GM18498 (cell line): ENCODE data around the gene MED14.
"Not testable (repeated sequence)": the region's sequence is repeated elsewhere in the genome, so short reads cannot be mapped to it uniquely, and the experiment has no call there.

Source experiments
- ATAC-seq: cut with Tn5 transposase; IDR thresholded peaks from one replicate; pipeline ENCODE4 v1.9.1; 2021; ENCODE audit warnings: mild to moderate bottlenecking, moderate library complexity; ENCODE audit not compliant: unreplicated experiment

MED14 gene

DNA sequence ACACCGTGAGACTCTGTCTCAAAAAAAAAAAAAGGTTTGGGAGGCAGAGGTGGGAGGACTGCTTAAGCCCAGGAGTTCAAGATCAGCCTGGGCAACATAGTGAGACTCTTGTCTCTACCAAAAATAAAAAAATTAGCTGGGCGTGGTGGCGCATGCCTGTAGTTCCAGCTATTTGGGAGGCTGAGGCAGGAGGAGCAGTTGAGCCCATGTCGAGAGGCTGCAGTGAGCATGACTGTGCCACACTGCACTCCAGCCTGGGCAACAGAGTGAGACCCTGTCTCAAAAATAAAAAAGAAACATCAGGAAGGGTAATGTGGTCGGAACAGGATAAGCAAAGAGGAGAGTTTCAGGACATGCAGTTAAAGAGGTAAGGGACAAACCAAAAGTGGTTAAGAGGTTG lies 2.8 kb downstream of the MED14 start:
- ATAC-seq = not testable (repeated sequence)

DNA sequence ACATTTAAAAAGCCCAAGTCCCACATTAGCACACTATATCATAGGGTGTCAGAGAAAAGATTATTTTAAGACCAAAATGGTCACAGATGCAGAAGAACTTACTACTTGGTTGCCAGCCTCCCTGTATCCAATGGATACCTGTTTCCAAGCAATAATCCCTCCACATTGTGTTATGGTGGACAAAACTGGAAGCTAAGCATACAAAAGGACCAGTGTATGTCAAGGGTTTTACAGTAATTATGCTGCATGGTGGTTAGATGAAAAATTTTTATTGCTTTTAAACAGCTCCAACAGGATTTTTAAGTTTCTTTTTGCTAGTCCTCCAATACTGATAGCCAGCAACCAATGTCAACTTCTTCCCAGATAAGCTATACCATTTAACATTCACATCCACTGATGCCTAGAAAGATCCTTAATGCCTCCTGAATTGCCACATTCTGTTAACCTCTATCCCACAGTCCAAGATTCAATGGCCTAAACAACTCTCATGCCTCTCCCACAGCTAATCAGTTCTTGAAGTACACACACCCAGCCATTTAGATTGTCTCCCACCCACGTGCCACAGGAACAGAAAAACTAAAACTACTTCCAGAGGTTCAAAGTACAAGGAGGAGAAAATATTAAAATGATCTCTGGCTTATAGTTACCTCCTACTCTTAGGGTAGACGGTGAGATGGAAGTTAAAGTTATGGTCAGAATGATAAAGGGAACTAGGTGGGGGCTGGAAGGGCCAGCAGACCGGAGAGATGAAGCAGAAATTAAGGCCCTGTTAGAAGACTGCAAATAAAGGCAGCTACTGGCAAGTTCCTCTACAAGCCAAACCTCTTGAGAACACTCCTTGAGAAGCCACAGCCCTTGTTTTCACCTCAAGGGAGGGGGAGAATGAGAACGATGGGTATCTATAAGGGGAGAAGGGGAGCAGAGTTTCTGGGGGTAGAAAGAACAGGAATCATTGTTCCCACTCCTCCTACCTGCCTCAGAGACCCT lies 5.5 kb downstream of the MED14 start:
- no peak for ATAC-seq

DNA sequence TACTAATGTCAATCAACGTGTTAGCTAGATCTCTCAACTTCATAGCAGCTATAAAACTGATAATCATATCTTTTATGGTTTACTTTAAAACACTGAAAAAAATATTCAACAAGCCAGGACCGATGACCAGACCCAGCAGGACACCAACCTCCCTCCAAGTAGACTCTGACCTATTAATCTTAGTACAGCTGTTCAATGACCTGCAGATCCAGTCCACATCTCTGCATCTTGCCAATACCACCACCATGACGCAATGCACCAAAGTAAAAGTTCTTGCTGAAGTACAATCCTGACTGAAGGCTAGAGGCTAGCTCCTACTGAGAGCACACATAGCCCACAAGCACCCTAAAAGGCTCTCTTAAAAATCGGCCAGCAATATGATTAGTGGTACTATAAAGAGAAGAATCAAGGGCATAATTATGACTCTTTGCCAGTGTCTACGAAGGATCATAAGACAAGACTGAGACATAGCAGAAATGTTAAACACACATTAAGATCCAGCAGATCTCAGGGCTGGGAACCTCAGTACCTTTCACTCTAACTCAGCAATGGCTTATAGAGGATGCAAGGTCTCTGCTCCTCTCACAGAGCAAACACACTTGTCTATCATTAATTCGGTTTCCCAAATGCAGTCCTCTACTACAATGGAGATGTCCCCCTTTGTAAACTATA lies 7.6 kb downstream of the MED14 start:
- no peak for ATAC-seq

DNA sequence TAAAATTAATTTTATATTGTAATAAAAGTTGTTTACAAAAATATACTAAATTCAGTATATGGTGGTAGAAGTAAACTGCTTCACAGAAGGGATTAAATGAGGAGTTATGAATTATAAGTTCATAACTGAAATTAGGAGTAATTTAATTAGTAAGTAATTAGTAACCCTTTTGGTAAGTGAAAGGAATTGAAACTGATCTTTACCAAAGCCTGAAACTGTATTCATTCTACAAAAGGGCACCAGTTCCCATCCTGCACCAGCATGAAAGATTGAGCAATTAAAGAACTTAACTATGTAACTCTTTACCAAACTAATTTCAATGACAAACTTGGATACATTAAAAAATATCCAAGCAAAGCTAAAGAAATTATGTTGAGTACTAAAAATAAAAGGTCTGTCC lies 8.2 kb downstream of the MED14 start:
- no peak for ATAC-seq

DNA sequence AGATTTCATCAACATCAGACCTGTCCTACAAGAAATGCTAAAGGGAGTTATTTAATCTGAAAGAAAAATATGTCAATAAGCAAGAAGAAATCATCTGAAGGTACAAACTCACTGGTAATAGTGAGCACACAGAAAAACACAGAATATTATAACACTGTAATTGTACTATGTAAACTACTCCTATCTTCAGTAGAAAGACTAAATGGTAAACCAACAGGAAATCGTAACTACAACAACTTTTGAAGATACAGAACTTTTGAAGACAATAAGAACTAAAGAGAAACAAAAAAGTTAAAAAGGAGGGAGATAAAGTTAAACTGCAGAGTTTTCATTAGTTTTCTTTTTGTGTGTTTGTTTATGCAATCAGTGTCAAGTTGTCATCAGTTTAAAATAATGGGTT lies 12.4 kb downstream of the MED14 start:
- no peak for ATAC-seq

DNA sequence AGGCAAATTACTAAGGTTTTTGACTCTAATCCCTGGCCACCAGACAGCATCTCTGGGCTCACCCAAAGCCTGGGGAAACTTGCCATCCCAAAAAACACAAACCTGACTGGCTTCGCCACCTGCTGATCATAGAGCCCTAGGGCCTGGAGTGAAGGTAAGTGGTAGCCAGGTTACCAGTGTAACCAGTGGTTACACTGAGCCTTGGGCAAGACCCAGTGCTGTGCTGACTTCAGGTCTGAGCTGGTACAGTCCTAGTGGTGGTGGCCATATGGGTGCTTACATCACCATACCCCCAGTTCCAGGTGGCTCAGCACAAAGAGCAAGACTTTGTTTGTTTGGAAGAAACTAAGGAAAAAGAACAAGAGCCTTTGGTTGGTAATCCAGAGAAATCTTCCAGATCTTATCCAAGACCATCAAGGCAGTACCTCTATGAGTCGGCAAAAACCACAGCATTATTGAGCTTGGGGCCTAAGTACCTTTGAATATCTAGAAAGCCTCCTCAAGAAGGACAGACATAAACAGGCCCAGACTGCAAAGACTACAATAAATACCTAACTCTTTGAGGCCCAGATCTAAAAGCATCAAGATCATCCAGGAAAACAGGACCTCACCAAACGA lies 13.7 kb downstream of the MED14 start:
- ATAC-seq = no peak

DNA sequence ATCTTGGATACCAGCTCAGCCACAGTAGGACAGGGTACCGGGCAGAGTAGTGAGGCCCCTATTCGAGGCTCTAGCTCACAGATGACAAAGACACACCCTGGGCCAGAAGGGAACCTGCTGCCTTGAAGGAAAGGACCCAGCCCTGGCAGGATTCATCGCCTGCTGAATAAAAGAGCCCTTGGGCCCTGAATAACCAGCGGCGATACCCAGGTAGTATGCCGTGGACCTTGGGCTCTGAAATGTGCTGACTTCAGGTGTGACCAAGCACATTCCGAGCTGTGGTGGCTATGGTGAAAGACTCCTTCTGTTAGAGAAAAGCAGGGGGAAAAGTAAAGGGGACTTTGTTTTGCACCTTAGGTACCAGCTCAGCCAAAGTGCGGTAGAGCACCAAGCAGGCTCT lies 14.6 kb downstream of the MED14 start:
- no peak for ATAC-seq

DNA sequence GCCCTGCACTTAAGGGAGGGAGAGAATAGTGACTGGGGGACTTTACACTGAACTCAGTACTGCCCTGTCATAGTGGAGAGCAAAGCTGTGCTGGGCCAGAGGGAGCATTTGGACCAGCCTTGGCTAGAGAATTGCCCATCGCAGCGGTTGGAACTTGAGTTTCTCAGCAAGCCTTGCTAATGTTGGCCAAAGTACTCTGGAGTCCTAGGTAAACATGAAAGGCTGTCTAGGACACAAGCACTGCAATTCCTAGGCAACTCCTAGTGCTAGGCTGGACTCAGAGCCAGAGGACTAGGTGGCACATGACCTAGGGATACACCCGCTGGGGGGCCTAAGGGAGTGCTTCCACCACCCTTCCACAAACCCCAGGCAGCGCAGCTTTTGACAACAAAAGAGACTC lies 15.0 kb downstream of the MED14 start:
- ATAC-seq = no peak

DNA sequence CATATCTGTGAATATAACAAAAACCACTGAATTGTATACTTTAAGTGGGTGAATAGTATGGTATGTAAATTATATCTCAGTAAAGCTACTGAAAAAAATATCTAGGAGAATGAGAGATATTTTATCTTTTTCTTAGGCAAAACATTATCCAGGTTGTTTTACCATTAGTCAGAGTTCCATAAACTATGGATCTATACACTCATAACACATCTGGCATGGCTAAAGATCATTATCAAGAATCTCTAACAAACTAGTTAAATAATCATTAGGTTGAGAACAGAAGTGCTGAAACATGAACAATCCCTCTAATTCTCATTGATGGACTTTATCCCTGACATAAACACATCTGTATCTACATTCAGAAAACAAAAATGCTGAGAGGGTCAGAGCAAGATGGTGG lies 15.6 kb downstream of the MED14 start:
- no peak for ATAC-seq

DNA sequence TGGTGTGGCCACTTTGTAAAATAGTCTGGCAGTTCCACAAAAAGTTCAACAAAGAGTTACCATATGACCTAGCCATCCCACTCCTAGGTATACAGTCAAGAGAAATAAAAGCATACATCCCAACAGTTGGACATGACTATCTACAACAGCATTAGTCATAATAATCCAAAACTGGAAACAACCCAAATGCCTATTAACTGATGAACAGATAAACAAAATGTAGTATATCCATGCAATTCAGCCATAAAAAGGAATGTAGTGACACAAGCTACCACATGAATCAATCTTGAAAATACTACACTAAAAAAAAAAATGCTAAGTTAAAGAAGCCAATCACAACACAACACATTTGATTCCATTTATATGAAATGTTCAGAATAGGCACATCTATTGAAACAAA lies 16.1 kb downstream of the MED14 start:
- no peak for ATAC-seq

DNA sequence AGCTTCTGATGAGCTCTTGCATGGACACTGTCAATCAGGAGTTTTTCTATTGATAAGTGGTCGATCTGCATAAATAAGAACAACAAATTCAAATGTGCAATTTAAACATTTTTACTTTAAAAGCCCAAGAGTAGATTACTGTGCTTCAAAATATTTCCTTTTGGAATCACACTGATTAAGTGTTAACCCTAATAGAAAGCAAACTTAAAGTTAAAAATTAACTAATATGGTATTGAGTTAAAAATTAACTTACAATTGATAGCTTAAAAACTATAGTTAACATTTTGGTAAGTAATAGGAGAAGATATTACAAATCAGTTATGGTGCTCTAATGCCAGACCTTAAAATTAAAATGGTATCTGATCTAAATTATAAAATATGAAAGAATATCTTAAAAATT lies 25.9 kb downstream of the MED14 start:
- no peak for ATAC-seq

DNA sequence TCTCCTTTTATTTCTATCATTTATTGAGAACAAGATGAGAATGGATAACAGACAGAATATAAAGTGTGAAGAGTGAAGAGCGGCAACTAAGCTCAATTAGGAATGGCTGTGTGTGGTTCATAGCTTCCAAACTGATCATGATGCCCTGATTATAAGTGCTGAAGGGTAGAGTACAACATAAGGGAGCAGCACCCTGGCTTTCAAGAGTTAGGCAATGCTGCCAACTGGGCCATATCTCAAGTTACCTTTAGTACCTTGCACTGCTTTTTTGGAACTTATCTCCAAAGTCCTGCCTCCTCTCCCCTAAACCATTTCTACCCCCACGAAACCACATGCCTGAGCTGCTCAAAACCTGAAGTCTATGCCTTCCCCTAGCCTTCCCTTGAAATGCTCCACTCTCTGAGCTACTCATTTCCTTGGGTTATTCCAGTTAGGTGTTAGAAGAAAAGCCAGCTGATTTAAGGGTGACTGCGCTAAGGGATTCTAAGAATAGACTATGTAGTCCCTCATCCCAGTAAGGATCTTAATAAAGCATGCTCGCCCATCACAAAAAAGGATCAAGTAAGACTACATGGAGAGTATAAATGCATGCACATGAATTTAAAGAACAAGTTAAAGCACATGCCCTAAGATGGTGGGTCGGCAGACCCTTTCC lies 29.6 kb downstream of the MED14 start:
- no peak for ATAC-seq

DNA sequence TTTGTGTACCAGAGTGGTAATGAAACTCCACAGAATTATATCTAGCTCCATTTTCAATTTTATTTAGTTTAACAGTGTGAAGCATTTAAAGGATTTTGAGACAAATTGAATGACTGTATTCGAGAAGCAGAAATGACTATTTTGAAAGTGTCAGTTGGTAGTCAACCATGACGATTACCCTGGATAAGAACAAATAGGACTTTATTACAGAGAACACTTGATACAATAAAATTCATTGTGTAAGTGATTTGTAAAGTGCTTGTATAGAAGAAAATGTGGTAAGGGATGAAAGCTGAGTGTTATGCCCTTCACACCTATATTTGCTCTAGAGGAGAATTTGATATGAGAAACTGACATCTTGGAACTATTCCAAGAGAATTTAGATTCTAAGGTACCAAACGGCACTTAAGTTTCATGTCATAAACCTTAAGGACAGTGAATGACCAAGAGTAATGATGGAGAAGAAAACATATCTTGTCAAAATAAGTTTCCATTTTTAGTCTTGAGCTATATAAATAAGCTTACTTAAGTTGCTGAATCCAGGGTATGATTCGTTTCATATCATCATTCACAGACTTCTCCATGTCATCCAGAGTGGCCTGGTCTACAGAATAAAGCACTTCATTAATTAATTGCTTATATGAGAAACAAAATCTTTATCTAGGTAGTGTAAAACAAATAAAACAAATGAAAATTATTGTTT lies 34.6 kb downstream of the MED14 start:
- ATAC-seq = no peak

DNA sequence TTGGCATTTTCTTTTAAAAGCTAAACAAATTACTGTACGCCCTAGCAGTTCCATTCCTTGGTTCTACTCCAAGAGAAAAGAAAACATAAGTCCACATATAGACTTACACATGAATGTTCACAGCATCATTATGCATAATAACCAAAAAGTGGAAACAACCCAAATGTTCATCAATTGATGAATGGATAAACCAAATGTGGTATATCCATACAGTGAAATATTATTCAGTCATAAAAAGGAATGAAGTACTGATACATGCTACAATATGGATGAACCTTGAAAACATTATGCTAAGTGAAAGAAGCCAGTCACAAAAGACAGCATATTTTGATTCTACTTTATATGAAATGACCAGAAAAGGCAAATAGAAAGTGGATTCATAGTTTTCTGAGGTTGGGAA lies 36.5 kb downstream of the MED14 start:
- no peak for ATAC-seq

DNA sequence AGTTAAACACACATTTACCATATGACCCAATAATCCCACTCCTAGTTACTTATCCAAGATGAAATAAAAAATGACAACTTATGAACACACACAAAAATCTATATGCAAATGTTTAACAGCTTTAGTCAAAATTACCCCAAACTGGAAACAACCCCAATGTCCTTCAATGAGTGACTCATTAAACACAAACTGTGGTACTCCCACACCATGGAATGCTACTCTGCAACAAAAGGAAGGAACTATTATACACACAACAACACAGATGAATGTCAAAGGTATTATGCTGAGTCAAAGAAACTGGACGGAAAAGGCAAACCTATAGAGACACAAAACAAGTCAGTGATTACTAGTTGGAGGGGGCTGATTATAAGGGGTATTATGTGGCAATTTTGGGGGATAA lies 40.5 kb downstream of the MED14 start:
- ATAC-seq = no peak

DNA sequence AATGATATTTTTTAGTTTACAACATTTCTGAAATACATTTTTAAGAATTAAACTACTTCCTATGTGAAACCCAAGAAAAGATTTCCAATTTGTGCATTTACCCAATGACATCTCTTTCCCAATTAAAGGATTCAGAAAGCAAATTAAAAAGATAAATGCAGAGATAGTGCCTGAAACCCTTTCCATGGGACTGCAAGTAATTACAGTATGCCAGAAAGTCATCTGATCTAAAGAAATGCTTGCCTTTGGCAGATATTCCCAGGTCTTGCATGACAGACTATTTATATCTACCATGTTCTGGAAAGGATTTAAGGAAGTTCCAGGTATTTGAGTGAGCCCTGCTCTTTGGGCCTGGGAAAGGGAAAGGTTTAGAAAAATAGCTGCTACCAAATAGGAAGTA lies 46.4 kb downstream of the MED14 start:
- ATAC-seq = no peak

DNA sequence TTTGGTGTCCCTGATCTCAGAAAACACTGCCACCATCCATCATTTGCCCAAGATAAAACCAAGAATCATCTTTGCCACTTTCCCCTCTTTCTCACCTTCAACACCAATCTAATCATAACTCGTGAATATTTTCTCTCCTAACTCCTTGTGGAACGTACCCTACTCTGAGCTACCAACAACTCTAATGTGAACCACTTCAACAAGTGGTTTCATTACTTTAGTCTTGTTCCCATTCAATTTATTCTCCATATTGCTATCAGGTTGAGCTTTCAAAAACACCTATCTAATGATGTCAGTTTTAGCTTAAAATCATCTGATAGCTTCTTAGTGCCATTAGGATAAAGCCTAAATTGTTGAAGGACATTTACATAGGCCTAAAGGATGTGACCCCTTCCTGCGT lies 48.2 kb downstream of the MED14 start:
- ATAC-seq = no peak

DNA sequence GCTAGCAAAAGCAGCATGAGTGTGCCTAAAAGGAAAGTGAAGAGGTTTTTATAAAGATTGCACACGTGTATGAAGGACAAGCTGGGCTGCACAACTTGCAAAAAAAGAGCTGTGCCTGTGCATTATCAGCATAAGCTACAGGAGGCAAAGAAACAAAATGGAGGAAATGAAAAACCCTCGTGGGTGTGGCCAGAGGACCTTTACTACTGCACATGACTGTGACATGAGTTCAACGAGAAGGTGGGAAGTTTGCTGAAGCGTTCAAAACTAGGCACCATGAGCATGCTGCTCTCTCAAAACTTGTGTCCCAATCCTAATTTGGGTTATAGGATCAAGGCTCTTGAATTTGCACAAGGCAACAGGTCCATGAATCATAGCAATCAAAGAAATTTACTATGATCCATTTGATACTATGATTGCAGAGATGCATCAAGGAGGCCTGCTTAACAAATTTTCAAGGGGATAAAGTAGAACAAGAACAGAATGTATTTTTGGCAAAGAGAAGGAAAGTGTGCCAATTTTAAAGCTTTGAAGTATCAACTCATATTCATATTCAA lies 49.9 kb downstream of the MED14 start:
- ATAC-seq = no peak

DNA sequence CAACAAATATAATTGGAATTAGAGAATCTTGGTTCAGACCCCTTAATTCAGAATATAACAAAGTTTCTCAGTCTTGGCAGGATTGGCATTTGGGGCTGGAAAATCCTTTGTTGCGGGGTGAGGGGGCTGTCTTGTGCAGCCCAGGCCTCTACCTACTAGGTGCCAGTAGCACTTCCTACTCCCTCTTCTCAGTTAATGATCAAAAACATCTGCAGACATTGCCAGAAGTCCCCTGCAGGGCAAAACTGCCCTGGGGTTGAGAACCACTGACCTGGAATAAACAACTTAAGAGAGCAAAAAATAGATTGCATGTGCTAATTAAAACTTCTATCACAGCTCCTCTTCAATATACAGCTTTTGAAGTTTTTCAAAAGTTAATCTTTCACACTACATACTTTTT lies 51.2 kb downstream of the MED14 start:
- ATAC-seq = no peak

DNA sequence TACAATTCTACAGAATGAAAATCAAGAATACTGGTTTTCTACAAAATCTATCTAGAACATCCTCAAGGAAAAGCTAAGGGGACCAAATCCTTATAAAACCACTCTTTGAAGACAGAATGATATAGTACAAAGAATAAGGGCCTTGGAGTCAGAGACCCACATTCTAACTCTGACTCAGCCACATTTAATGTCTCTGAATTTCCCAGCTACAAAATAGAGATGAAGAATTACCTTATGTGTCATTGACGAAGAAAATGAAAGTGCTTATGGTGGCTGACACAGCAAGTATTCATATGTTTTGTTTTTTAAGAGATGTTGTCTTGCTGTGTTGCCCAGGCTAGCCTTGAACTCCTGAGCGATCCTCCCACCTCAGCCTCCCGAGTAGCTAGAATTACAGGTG lies 52.1 kb downstream of the MED14 start:
- no peak for ATAC-seq
